Measurements from ENCODE around the gene MUS81.
A peak's percentile ranks its signal among the peaks of the same experiment; 100 is the strongest.
"Not testable (repeated sequence)": the region's sequence is repeated elsewhere in the genome, so short reads cannot be mapped to it uniquely, and the experiment has no call there.

Gene MUS81

DNA sequence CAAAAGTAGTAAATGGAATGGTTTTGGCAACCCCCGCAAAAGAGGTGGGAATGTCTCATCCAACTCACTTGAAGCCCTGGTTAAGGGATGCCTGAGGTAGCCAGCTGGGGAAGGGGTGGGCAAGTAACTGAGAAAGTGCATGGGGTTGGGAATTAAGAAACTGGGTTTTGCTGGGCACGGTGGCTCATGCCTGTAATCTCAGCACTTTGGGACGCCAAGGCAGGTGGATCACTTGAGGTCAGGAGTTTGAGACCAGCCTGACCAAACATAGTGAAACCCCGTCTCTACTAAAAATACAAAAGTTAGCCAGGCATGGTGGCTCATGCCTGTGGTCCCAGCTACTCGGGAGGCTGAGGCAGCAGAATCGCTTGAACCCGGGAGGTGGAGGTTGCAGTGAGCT is 11.5 kb upstream of the MUS81 start:
- DNase-seq (ENCODE audit: low spot score): not testable (repeated sequence)

DNA sequence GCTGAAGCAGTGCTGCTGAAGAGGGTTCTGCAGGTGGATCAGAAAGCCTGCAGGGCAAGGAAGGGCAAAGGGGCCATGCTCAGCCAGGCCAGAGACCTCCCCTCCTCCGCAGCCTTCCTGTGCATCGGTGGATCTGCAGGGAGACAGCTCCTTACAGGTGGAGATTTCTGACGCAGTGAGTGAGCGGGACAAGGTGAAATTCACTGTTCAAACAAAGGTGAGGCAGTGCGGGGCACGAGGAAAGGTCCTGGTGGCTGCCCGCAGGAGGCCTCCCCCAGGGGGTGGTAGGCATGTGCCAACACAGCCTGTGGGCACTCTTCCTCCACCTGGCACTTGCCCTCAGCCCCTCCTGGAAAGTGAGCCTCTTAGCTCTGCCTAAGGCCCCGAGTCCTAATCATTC is 10.9 kb upstream of the MUS81 start:
- DNase-seq (ENCODE audit: low spot score): no peak

DNA sequence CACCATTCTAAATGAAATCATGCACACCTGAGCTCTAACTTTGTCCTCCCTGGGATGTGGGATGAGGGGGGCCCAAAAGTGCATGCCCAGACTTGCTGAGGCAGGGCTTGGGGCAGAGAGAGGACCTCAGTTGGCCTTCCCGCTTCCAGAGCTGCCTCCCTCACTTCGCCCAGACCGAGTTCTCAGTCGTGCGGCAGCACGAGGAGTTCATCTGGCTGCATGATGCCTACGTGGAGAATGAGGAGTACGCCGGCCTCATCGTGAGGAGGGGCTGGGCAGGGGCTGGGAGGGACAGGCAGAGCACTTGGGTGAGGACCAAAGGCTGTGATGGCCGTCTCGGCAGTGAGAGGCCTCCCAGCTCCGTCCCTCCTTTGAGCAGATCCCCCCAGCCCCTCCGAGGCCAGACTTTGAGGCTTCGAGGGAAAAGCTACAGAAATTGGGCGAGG is 10.4 kb upstream of the MUS81 start:
- DNase-seq (ENCODE audit: low spot score): no peak

DNA sequence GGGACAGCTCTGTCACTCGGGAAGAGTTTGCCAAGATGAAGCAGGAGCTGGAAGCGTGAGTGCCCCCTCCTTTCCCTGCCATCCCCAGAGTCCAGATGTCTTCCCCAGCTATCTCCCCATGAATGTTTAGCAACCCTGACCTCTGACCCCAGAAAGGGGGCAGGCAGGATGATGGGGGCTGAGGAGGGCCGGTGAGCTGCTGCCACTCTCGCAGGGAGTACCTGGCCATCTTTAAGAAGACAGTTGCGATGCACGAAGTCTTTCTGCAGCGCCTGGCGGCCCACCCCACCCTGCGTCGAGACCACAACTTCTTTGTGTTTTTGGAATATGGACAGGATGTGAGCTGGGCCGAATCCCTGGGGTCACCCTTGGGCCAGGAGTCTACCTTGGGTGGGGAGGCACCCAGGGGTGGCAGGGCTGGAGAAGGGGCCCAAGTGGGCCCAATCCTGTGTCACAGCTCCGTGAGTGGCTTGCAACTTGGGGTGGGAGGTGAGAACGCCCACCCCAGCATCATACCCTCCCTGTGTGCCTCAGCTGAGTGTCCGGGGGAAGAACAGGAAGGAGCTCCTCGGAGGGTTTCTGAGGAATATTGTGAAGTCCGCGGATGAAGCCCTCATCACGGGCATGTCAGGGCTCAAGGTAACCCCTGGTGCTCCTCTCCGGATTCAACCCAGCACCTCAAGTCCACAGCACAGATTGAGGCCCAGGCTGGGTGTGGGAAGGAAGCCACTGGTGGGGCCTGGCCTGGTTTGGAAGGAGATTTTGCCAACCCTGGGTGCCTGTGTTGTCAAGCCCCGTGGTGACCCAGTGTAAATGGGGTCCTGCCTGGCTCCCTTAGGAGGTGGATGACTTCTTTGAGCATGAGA is 9.8 kb upstream of the MUS81 start:
- no peak for DNase-seq (ENCODE audit: low spot score)

DNA sequence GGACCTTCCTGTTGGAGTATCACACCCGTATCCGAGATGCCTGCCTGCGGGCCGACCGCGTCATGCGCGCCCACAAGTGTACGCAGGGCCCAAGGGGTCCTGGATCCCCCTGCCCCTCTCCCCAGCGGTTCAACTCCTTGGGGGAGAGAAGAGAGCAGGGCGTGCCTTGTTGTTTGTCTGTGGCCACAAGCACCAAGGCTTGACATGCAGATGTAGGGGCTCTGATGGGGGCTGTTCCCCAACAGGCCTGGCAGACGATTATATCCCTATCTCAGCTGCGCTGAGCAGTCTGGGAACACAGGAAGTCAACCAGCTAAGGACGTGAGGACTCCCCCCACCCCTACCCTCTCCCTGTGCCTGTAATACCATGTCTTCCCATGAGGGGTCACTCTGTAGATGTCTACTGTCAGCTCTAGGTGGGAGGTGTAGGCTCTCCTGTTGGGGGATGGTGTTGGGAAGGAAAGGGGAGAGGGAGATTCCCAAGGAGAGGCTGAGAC is 9.1 kb upstream of the MUS81 start:
- no peak for DNase-seq (ENCODE audit: low spot score)

DNA sequence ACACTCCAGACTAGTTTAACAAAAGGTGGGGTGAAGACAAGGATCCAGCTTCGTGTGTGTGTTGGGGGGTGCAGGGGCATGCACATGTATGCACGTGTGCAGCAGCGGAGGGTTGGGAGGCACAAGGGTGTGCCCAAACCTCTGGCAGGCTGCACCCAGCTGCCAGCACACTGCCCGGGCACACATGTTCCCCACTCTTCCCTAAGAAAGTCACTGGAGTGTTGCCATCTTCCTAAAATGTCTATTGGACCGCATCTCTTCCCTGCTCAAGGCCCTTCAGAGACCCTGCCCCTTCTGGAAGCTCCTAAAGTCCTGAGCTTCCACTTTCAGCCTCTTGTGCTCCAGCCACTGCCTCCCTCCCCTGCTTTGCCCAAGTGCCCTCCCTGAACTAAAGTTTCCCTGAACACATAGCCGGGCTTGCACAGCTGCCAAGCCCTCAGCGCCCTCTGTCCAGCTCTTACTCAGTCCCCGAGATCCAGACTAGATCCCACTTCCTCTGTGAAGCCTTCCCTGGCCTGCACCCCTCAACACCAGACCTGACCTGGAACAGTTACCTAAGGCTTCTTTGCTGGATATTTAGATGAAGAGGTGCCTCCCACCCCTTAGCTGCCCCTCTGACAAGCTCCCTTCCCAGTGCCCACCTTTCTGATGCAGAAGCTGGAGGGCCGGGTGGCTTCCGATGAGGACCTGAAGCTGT is 8.3 kb upstream of the MUS81 start:
- DNase-seq (ENCODE audit: low spot score): no peak

DNA sequence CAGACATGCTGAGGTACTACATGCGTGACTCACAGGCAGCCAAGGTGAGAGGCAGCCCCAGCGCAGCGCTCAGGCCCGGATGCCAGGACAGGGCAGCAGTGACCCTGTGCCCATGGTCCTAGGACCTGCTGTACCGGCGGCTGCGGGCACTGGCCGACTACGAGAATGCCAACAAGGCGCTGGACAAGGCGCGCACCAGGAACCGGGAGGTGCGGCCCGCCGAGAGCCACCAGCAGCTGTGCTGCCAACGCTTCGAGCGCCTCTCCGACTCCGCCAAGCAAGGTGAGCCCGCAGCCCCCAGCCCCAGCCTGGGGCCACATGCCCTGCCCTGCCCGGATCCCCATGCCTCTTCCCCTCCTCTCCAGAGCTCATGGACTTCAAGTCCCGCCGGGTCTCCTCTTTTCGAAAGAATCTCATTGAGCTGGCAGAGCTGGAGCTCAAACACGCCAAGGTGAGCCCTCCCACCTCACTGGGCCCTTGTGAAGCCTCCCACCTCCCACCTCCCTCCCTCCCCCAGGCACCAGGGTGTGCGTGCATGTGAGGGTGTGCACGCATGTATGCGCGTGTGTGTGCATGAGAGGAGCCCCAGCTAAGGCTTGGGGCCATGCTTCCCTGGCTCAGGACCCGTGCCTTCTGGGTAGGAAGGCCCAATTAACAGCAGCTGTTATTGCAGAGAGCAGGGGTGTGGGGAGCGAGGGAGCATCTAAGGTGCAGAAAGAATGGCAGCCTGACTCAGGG is 7.6 kb upstream of the MUS81 start:
- DNase-seq (ENCODE audit: low spot score): no peak

DNA sequence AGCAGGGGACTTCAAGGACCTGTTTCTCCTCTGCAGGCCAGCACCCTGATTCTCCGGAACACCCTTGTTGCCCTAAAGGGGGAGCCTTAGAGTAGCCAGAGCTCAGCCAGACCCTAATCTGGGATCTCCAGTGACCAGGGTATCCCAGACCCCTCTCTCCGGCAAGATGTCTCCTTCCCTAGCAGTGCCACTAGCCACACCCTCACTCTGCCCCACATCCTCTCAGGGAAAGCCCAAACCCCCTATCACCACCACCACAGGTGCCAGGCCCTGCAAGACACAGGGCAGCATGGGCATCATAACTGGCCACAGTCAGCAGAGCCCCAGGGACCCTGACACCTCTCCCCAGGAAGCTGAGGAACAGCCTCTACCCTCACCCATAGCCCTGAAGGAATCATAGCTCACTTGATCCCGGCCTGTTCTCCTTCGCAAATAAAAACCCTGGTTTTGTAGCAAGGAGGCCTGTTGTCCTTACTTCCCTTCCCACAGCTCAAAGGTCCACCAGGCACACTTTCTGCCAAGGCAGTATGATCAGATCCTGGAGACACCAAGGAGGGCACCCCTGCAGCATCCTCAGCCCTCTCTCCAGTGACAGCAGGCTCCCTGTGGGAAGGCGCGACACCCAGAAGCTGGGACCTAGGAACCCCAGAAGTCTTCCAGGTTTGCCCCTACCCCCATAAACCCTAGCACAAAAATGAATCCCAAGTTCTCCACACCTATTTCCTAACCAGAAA is 6.8 kb upstream of the MUS81 start:
- DNase-seq (ENCODE audit: low spot score): no peak

DNA sequence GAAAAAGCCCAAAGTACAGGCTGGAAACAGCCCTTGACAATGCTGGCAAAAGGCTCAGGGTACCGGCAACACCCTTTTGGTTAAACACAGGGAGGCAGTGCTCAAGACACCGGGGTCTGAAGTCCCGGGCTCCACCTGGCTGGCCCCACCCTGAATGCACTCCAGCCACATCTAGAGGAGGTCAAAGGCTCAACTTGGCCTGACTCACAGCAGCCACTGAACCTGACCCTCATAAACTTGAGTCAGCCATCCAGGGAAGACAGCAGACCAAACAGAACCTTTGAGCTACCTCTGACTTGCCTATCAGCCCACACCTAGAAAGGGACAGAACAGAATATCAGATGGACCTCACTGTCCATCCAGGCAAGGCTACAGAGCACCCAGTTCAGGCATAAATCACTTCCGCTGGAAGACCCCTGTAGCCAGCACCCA is 6.1 kb upstream of the MUS81 start:
- DNase-seq (ENCODE audit: low spot score): no peak

DNA sequence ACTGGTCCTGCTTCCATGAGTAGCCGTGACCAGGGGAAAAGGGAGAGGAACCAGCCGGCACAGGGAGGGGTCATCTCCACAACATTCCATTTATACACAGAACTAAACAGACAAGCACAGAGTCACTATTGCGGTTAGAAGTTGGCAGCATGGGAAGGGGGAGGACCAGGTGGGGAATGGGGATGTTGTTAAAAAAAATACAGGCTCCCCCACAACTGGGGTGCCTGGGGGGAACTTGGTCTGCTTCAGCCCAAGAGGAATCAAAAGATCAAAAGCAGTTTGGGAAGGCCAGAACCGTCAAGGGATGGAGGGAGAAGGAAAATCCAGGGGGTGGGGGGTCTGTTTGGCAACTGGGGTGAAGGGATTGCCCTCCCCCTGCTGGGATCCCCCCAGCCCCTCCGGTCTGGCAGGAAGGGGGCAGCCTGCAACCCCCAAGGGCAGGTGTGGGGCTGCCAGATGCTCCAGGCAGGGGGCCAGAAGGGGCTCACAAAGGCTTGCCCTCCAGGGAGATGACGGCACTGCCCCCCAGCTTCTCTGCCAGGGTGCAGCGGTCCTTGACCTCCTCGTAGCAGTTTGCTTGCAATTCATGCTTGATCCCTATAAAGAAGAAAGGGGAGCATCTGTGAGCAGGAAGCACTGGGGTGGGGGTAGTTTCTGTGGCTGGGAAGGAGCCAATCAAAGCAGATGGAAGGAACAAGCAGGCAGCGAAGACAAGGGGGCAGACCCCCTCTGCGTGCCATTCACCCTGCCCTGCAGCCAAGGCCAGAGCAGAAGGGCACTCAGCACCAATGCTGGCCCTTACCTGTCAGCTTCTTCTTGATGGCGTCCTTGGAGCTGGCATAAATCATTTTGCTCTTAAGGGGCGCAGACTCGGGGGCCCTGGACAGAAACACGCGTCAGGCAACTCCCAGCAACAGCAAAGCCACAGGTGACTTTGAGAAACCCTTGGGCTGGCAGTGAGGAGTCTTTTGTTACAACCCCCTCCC is 5.1 kb upstream of the MUS81 start:
- DNase-seq (ENCODE audit: low spot score): no peak

DNA sequence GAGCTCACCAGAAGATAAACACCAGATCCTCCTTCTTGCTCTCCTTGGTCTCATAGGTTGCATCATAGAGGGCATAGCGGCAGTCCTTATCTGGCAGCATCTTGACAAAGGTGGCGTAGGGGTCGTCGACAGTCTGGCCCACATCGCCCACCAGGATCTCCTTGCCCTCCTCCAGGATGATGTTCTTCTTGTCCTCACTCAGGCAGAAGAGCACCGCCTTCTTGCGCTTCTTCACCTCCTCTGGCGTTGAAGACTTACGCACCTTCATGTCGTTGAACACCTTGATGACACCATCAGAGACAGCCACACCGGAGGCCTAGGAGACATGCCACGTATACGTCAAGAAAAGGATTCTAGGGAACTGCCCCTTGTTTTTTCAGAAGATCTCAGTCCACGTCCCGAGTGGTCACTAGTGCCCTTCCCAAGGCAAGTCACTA is 4.3 kb upstream of the MUS81 start:
- DNase-seq (ENCODE audit: low spot score): no peak

DNA sequence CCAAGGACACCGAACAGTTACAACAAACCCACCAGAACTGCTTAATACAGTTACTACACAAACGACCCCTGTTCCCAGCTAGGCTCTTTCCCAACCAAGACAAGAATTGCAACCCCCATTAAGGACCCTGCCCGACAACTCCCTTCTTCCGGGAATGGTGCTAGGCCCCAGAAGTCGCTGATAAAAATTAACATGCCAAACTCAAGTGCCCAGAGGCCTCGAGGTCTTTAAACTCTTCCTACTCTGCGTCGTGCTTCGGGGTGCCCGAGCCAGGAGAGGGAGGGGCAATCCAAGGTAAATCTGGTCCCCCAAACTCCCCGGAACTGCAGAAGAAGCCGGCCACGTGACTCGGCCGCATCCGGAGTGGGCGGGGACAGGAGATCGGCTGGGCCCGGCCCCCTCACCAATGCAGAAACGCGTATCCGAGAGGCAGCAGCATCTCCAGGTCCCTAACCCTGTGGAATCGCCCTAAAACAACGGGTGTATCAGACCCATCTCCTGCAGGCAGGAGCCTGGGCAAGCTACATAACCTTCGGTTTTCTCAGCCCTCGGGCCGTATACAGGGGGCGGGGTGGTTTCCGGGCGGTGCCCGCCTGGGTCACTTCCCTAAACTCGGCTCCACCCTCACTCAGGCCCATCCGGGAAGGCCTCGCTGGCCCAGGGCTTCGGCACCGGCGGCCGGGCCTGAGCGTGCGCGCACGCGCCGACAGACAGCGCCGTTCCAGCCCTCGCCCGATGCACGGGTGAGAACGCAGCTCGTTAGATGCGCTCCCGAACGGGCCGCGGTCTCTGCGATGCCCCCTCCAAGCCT is 3.3 kb upstream of the MUS81 start:
- DNase-seq (ENCODE audit: low spot score): peak; percentile 66

DNA sequence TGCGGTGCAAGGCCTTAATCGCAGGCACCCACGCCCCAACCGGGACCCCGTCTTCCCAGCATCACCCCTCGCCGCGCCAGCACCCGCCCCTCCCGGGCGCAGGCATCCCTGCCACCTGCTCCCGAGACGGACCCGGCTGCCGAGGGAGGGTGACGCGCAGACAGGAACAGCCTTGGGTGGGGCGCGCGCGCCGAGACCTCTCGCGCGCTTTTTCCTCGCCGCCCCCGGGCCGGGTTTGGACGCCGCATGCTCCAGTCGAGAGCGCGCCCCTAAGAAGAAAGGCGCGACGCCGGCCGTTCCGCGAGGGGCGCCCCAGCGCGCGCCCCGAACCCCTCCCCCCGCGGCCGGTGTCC is 2.8 kb upstream of the MUS81 start:
- no peak for DNase-seq (ENCODE audit: low spot score)

DNA sequence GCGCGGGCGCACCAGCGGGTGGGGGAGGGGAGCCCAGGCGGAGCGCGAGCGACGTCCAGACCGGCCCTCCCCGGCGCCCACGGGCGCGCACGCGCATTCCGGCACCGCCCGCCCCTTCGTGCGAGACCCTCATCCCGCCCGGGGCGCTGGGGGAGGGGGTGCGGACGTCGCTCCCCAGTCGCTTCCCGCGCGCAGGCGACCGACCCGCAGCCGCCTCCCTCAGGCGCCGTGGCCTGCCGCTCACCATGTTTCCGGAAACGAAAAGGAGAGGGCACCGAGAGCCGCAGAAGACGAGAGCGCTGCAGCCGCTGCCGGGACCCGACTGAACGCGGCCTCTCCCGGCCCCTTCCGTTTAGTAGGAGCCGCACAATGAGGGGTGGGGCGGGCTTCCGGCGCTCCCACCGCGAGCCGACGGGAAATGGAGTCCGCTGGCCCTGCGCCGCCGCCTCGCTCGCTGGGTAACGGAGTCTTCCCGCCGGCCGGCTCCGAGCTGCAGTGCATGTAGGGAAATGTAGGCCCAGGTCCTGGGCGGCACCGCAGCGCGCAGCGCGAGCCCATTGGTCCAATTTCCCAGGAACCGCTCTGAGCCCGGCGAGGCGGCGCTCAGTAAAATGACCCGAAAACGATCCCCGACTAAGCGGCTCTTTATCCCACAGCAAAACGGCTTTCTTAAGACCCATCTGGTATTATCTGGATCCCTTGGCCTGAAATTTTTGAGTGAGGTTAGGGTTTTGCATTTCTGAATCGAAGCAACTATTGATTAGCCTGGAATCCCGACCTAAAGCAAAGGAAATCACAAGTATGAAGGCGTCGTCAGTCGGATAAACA is 2.2 kb upstream of the MUS81 start, which contains the start of gene CFL1:
Gene CFL1 (minus strand): TSS at position 328 of the 828 bp plus-strand sequence. CDS start 81 bp downstream, at position 247.
- DNase-seq (ENCODE audit: low spot score): peak; percentile 98

DNA sequence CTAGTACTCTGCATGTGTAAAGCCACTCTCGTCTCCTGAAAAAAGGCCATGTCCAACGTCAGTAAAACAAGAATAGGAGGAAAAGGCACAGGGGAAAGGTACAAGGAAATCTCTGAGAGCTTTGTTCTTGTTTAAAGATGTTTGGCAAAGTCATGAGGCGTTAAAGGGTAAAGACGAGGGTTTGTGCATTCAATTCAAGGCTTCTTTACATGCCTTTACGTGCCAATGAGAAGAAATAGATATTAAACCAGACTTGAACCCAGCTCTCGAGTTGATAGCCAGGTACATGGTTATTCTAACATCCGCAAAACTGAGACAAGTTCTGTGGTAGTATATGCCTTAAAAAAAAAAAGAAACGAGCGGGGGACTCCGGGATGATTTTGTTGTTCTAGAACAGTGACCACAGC is 1.5 kb upstream of the MUS81 start:
- peak; percentile 58 for DNase-seq (ENCODE audit: low spot score)

DNA sequence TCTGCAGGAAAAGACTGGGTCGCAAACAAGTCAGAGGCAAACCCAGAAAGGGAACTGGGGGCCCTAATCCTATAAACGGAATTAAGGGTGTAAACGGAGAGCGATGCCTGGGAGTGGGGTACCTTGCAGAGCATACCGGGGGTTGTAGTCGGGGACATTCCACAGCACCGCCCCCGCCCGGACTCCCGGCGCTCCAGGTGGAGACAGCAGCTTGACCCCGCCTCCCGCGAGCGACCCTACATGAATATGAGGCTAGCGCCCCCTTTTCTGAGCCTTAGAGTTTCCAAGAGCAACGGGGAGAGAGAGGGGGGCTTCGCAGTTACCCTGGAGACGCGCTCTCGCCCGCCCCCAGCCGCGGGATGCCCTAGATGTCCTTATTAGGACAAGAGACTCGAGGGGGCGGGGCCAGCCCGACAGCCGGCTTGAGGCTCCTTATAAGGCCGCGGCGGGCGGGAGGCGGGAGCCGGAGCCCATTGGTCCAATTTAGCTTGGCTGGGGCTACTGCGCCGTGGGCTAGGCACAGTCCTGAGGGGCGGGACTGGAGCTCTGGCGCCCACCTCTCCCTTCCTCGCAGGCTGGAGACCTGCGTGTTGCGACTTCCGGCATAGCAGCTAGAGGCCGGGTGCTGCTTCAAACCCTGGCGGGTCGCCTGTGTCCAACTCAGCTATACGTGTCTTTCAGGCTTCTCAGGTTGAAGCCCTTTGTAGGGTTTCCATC is 980 bp upstream of the MUS81 start:
- peak; percentile 98 for DNase-seq (ENCODE audit: low spot score)

DNA sequence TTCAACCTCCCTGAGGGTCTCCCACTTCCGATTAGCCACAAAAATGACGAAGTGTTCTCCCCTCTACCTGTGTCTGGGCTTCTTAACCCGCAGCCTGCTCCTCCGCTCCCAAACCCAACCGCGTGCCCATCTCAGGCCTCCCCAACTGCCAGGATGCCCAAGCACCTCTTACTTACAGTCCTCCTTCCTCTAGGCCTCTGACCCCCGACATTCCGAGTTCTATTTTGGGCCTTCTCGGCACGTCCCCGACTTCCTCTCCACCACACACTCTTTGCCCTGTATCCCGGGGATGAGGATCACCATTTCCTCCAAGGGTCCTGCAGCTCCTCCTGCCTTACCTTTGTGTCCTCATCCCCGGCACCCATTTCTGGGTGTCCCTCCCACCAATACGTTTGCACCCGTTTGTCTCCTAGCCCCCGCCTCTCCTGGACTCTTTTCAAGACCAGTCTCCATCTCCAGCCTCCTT is 388 bp upstream of the MUS81 start:
- peak; percentile 49 for DNase-seq (ENCODE audit: low spot score)

DNA sequence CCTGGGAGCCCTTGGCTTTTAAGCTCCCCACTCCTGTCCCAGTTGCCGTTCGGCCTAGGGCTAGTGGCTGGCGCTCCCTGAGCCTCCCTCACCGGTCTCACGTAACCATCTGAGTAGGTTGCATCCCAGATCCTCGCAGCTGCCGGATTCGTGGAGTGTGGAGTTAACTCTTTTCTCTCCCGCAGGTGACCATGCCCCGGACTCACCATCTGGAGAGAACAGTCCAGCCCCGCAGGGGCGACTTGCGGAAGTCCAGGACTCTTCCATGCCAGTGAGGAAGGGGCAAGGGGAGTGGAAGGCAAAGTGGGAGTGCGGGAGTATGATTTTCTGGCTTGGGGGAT is 902 bp downstream of the MUS81 start:
- DNase-seq (ENCODE audit: low spot score): no peak

All from SW480 (cell line).